Urinary bladder (tissue), 4 donors: Measurements from ENCODE around the gene RHOV. TPM values are rescaled to one million over a fixed set of nuclear protein-coding genes. Genes with fewer than 3 reads are reported as not detected.
A peak's percentile ranks its signal among the peaks of the same experiment; 100 is the strongest.

Experiments
- DNase-seq: peaks from one replicate; pipeline ENCODE4 v3.0.0-alpha.2; 2015; ENCODE audit errors: extremely low spot score
- H3K27ac ChIP-seq: one replicate; pipeline ENCODE4 v1.5.1; 2013; ENCODE audit warnings: low read depth, mild to moderate bottlenecking, moderate library complexity
- H3K36me3 ChIP-seq: one replicate; pipeline ENCODE4 v1.6.1; 2013; ENCODE audit warnings: mild to moderate bottlenecking, moderate library complexity; ENCODE audit not compliant: insufficient read depth
- H3K4me1 ChIP-seq: one replicate; pipeline ENCODE4 v1.6.1; 2013; ENCODE audit warnings: mild to moderate bottlenecking, moderate library complexity; ENCODE audit not compliant: insufficient read depth
- H3K4me3 ChIP-seq: one replicate; pipeline ENCODE4 v1.5.1; 2013; ENCODE audit warnings: low read depth, low read length
- WGBS: extraction: QIAGEN DNeasy Blood & Tissue Kit; methylation state at CpG from one replicate; pipeline ENCODE4 v1.1.7; 2013; 5-methylcytosine and 5-hydroxymethylcytosine counted together
- polyA plus RNA-seq: library from polyadenylated mRNA; stranded (reverse); fragments of 200-250 nt; gene quantifications from one replicate; pipeline ENCODE4 v1.2.3, GENCODE V29; 2013
- total RNA-seq: library from RNA; depleted of rRNA; stranded (reverse); fragments of >200 nt; gene quantifications from one replicate; pipeline ENCODE4 v1.2.3, GENCODE V29; 2014
- donor health status: healthy with polysubstance abuse.
- donor health status: healthy.

The RHOV gene, protein sequence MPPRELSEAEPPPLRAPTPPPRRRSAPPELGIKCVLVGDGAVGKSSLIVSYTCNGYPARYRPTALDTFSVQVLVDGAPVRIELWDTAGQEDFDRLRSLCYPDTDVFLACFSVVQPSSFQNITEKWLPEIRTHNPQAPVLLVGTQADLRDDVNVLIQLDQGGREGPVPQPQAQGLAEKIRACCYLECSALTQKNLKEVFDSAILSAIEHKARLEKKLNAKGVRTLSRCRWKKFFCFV
- 9.3 TPM for total RNA-seq
- polyA plus RNA-seq: 4.0 TPM

DNA sequence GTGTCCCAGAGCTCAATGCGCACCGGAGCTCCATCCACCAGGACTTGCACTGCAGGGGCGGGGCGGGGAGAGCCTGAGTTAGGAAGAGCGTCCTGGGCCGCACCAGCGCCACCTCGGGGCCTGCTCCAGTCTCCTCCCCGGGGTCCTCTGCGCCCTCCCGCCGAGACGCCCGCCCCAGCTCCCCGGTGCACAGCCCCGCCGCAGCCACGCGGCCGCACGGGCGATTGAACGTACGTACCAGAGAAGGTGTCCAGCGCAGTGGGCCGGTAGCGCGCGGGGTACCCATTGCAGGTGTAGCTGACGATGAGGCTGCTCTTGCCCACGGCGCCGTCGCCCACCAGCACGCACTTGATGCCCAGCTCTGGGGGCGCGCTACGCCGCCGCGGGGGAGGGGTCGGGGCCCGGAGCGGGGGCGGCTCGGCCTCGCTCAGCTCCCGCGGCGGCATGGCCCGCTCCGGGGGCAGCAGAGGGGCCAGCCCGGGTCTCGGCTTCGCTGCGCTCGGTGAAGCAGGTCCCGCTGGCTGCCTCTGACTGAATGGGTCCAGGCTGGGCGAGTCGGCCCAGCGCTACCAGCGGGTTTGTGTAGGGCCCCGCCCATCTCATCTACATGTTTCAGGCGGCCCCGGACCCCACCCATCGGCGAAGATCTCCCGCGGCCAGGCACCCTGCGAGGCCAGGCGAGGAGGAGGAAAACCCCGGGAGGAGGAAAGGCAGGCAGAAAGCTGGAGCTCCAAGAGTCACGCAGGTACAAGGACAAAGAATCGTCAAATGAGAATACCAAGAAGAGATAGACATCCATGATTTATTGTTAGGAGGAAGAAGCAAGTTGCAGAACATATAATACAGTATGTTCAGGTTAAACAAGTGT lies at the start of gene RHOV:
Gene RHOV, minus strand, starts transcription at position 541 of the 868 bp plus-strand sequence. Its CDS starts 95 bp downstream, at position 446.
- no peak for DNase-seq
- Histone ChIP-seq H3K4me1 (no peaks in the 10 kb centered on the region), H3K4me3 (peak within 1 kb of the TSS; percentile 47), H3K36me3 (no peaks in the 10 kb centered on the region), H3K27ac (peak within 1 kb of the TSS; percentile 75)
- WGBS: 1% methylated on average over 74 of the region's 74 CpGs

DNA sequence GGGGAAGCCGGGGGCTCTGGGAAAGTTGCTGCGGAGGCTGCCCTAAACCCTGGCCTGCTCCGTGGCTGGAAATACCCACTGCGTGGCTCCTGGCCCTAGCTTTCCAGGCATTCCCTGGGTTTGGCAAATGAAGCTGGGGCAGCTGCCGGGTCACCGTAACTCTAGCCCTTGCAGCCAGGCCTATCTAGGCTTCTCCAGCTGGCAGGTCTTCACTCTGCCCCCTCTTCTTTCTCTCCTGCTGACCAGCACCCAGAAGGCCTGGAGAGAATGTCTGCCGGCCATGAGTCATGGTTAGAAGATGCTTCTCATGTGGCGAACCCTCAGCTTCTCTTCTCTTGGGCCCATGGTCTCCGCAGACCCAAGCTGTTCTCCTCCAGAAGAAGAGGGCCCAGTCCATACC lies 49.5 kb upstream of the RHOV start:
- Histone ChIP-seq H3K36me3 (no peaks in the 10 kb centered on the region), H3K27ac (no peak overlapping the region), H3K4me1 (no peaks in the 10 kb centered on the region), H3K4me3 (no peak overlapping the region)
- WGBS: 93% methylated on average over 9 of the region's 9 CpGs
- DNase-seq: no peak

DNA sequence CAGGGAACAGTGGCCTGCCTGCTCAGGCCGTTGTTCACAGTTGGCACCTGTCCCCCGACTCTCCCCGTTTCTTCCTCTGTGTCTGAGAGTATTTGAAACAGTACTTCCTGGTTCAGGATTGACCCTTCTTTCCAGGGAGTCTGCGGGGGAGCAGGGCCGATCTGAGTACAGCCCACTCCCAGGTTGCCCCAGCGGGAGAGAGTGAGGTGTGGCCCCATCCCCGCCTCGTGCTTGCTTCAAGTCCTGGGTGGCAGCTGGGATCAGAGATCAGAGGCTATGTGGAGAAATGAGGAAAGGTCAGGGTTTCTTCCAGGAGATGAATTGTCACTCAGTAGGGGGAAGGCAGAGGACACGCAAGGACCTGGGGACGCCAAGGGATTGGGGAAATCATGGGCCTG lies 48.6 kb upstream of the RHOV start:
- Histone ChIP-seq H3K4me1 (no peaks in the 10 kb centered on the region), H3K27ac (no peak overlapping the region), H3K36me3 (no peaks in the 10 kb centered on the region), H3K4me3 (no peak overlapping the region)
- DNase-seq: no peak
- 74% methylated on average over 10 of the region's 10 CpGs for whole genome bisulfite sequencing

DNA sequence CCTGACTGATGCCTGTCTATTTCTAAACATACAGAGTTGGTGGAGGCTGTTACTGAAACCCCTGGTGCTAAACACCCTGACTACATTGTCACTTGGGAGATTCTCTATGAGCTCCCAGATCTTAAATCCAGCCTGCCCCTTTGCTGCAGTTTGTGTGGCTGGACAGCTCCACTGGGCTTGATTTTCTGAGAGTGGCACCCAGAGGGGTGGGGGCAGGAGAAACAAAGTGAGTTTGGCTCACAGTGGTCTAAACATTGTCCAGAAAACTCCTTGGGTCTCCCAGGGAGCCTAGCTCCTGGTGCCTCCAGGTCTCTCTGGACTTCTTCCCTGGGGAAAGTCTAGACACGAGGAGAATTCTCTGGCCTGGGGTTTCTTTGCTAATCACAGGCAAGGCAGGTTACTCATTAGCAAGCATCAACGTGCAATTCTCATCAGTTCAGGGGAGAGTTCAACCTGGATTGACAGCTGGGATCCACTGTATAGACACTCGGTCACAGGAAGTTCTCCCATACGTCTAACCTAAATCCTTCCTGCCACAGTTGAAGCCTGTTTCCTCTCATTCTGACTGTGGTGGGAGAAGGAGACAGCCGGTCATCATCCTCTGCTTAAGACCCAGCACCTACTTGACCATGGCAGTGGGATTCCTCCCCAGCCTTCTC lies 48.0 kb upstream of the RHOV start:
- DNase-seq: no peak
- H3K27ac ChIP-seq: no peak overlapping the region
- WGBS: 80% methylated on average over 5 of the region's 5 CpGs
- no peaks in the 10 kb centered on the region for H3K36me3 ChIP-seq
- no peaks in the 10 kb centered on the region for H3K4me1 ChIP-seq
- no peak overlapping the region for H3K4me3 ChIP-seq

DNA sequence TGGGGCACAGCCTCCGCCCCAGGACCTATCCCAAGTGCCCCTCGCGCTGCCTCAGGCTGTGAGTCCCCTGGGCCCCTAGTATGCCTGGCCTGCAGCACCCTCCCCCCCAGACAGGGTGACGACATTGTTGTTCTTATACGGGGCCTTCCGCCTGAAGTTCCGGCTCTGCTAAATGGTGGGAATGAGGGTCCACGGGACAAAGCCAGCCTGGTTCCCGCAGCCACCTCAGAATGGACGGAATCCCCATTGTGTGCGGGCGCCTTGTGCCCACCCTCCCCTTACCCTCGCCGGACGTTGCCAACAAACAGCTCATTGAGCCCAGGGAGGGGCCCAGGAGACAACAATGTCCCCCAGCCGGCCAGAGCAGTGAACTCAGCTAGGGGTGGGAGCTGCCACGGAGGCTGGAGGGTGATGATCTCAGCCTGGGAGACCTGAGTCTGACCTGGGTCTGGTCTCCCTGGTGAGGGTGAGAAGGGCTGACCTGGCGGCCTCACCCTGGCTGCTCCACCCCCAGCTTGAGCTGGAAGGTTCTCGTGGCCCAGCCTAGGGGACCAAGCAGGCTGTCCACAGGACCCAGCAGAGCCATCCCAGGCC lies 44.9 kb upstream of the RHOV start:
- no peak overlapping the region for H3K27ac ChIP-seq
- DNase-seq: no peak
- H3K4me1 ChIP-seq: no peaks in the 10 kb centered on the region
- no peak overlapping the region for H3K4me3 ChIP-seq
- no peaks in the 10 kb centered on the region for H3K36me3 ChIP-seq
- 71% methylated on average over 19 of the region's 19 CpGs for WGBS

DNA sequence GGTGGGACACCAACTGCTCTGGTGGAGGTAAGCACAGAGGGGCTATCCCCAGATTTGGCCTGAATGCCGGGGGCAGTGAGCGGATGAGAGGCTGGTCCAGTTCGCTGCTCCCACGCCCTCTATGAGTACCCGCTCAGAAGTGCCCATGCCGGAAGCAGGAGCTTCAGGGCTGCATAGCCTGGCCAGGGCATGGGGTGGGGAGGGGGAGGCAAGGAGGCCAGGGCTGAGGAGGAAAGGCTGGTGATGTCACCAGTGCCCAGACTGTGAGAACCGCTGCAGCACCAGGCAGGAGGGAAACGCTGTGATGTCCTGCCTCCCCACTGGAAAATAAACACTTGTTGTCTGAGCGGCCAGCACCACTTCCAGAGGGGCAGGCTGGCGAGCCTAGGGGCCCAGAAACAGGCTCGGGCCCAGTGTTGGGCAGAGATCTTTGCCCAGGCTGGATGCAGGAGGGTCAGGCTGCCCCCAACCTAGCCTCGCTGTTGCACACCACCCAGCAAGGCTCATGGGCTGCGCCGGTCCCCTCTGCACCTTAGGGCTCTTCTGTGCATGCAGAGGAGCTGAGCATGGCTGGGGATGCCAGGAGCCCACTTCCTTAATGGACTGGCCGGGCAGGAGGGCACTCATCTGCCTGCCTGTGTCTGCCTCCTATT lies 44.2 kb upstream of the RHOV start:
- no peak overlapping the region for H3K4me3 ChIP-seq
- WGBS: 83% methylated on average over 15 of the region's 15 CpGs
- no peak for DNase-seq
- no peak overlapping the region for H3K27ac ChIP-seq
- no peaks in the 10 kb centered on the region for H3K4me1 ChIP-seq
- H3K36me3 ChIP-seq: no peaks in the 10 kb centered on the region

DNA sequence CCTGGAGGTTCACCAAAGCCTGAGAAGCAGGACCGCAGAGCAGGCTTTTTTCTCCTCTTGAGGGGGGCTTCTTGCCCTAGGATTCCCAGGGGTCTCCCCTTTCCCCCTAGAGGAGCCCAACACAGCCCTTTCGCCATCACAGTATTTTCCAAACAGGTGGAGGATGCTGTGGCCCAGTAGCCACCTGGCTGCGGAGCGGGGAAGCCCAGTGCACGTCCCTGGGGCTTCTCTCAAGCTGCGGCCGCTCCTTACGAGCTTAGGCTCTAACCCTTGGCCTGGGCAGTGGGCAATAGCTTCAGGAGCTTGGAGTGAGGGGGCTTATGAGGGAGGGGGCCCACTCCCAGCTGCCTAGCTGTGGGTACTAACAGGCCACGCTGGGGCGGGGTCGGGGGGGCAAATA lies 43.6 kb upstream of the RHOV start:
- Histone ChIP-seq H3K4me3 (no peak overlapping the region), H3K36me3 (no peaks in the 10 kb centered on the region), H3K27ac (no peak overlapping the region), H3K4me1 (no peaks in the 10 kb centered on the region)
- DNase-seq: no peak
- 73% methylated on average over 11 of the region's 11 CpGs for WGBS

DNA sequence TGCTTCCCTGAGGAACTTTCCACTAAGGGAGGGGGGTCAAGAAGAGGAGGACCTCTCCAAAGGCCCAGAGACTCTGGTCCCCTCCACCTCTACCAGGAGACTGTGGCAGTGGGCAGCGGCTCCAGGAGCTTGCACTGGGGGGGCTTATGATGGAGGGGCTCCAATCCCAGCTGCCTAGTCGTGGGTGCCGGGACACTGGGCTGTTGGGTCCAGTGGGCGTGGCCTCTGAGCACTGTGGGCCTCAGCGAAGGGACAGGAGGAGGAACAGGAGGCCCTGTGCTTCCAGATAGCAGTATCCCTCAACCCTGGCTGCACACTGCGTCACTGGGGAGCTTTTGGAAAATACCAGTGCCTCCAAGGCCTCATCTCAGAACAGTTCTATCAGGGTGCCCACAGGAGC lies 41.6 kb upstream of the RHOV start:
- no peak for DNase-seq
- Histone ChIP-seq H3K4me3 (no peak overlapping the region), H3K4me1 (no peaks in the 10 kb centered on the region), H3K36me3 (no peaks in the 10 kb centered on the region), H3K27ac (no peak overlapping the region)
- WGBS: 68% methylated on average over 6 of the region's 6 CpGs

DNA sequence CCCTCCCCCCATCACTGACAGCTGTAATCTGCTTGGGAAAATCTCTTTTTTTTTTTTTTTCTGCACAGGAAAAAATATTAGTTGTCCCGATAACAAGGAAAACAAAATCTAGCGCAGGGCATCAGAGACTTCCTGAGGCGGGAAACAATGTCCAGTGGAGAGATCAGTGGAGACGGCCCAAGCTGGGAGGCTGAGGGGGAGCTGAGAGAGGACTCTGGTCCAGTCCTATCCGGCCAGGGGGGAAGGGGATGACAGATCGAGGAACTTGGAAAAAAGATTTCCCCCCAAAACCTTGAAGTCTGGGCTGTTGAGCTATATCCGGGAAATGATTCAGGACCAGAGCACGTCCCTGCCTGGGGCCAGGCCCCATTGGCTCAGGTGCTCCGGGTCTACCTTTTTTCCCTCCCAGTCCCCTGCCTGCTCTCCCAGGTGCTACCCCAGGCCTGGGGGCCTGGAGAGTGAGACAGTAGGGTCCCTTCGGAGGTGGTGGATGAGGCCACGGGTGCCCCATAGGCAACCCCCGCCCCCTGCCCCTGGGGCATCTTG lies 41.2 kb upstream of the RHOV start:
- Histone ChIP-seq H3K27ac (no peak overlapping the region), H3K36me3 (no peaks in the 10 kb centered on the region), H3K4me1 (no peaks in the 10 kb centered on the region), H3K4me3 (no peak overlapping the region)
- 83% methylated on average over 12 of the region's 12 CpGs for WGBS
- DNase-seq: no peak

DNA sequence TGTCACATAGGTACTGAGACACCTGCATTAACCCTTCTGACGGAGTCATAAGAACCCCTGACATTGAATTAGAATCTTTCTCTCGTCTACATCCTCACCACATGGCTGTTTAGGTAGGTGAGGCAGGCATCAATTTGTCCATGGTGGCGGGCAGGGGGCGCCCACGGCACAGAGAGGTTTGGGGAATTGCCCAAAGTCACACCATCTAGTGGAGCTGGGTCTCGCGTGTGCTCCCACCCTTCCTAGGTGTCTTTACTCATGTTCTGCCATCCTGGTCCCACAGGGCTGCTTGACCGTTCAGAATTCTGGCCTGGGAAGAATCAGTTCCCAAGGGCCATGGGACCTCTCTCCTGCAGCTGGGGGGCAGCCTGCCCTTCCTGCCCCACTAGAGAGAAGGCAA lies 40.5 kb upstream of the RHOV start:
- Histone ChIP-seq H3K36me3 (no peaks in the 10 kb centered on the region), H3K4me1 (no peaks in the 10 kb centered on the region), H3K27ac (no peak overlapping the region), H3K4me3 (no peak overlapping the region)
- no peak for DNase-seq
- WGBS: 88% methylated on average over 8 of the region's 8 CpGs

DNA sequence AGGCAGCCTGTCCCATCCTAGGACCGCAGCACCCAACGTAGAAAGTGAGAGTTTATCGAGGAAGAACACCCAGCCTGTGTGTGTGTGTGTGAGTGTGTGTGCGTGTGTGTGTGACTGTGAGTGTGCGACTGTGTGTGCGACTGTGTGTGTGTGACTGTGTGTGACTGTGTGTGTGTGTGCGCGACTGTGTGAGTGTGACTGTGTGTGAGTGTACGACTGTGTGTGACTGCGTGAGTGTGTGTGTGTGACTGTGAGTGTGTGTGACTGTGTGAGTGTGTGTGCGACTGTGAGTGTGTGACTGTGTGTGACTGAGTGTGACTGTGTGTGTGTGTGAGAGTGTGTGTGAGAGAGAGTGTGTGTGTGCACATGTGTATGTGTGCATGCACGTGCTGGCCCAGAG lies 40.0 kb upstream of the RHOV start:
- H3K4me3 ChIP-seq: no peak overlapping the region
- WGBS: 97% methylated on average over 12 of the region's 12 CpGs
- DNase-seq: no peak

DNA sequence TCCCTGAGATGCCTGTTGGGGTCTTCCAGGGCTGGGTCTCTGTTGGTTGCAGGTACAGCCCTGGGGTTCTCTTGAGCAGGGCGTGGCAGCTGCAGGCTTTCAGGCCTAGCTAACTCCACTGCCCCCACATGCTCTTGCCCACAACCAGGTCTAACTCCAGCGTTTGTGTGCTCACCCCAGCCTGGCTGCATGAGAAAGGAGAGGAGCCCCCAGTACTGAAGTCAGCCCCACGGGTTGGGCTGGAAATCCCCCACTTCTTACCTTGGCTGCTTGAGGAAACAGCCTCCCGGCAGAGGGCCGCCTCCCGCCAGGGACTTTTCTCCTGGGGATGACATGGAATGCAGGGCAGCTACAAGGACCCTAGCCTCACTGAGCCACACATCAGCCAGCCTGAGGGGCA lies 38.4 kb upstream of the RHOV start:
- H3K4me3 ChIP-seq: no peak overlapping the region
- 83% methylated on average over 6 of the region's 6 CpGs for WGBS
- no peaks in the 10 kb centered on the region for H3K4me1 ChIP-seq
- no peak for DNase-seq
- no peaks in the 10 kb centered on the region for H3K36me3 ChIP-seq
- no peak overlapping the region for H3K27ac ChIP-seq

More for the DNA sequence above, 40.0 kb upstream of the RHOV start:
- no peak overlapping the region for H3K27ac ChIP-seq
- H3K36me3 ChIP-seq: no peaks in the 10 kb centered on the region
- no peaks in the 10 kb centered on the region for H3K4me1 ChIP-seq

DNA sequence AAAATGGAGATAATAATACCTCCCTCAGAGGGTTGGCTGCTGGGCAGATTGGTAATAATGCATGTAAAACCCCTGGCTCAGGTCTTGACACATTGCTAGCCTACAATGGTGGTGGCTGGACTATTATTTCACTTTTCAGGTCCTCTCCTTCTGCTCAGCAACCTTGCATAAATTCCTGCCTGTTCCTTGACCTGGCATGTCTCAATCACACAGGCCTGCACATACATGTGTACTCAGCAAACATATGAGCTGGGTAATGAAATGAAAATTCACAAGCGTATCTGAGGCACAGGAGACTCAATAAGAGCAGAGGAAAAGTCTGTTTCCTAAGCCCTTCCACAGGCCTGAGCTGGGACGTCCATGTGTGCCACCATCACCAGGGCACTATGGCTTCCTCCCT lies 37.7 kb upstream of the RHOV start:
- H3K4me1 ChIP-seq: no peaks in the 10 kb centered on the region
- H3K36me3 ChIP-seq: no peaks in the 10 kb centered on the region
- 90% methylated on average over 2 of the region's 2 CpGs for WGBS
- H3K4me3 ChIP-seq: no peak overlapping the region
- DNase-seq: no peak
- H3K27ac ChIP-seq: no peak overlapping the region
